ENCODE results near the gene SCN5A. TPM values are rescaled to one million over a fixed set of nuclear protein-coding genes. Genes with fewer than 3 reads are reported as not detected.

Gene SCN5A
- total RNA-seq, 3 donors from 2014 or later, result not detected

DNA sequence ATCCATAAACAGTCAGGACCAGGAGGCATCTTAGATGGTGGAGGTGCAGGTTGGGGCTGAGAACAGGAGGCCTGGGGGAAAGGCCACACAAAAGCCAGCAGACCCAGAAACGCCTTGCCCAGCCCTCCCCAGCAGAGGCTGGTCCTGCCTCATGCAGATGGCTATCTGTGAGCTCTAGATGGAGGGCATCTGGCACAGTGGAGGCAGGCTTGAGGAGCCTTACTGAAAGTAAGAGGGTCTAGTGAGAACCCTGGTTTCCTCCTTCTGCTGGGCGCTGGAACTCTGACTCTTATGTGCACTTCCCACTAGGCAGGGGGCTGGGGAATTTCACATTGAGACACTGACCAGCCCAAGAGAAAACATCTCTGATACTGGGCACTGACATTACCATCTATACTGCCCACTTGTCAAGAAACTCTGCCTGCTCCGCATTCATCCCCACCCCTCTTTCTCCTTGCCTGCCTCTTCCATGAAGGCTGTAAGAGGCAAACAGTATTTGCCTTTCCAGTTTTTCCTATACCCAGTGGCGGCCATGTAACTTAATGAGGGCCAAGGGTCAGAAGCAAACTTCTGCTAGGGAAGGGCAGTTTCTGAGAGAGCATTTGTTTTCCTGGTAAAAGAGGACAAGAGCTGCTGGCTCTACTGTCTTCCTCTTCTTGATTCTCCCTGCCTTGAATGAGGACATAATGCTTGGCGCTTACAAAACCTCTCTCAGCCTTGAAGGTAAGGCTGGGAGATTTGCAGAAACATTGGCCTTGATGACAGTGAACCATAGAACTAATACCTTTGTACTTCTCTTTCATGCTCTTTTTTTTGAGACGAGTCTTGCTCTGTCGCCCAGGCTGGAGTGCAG, 4.4 kb upstream of the SCN5A start:
- DNase-seq (no peak), ATAC-seq (no peak)
- Mint-ChIP-seq H3K36me3 (ENCODE audit: insufficient read depth) (no peaks in the 10 kb centered on the region), H3K4me3 (no peak overlapping the region), H3K27me3 (ENCODE audit: low read depth) (peaks cover 26% of the 10 kb centered on the region), H3K4me1 (ENCODE audit: low read depth) (peaks cover 5% of the 10 kb centered on the region), H3K9me3 (no peaks in the 10 kb centered on the region)

DNA sequence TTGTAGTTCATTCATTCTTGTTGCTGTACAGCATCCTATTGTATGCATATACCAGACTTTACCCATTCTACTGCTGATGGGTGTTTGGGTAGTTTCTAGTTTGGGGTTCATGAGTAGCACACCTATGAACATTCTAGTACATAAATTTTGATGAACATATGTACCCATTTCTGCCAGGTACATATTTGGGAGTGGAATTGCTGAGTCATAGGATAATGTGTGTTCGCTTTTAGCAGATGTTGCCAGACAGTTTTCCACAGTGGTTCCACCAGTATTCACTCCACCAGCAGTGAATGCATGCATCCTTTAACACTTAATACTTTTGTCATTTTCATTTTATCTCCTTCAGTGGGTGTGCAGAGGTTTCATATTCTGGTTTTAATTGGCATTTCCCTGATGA, 3.4 kb upstream of the SCN5A start:
- Mint-ChIP-seq H3K4me1 (ENCODE audit: low read depth) (peaks cover 10% of the 10 kb centered on the region), H3K27me3 (ENCODE audit: low read depth) (peaks cover 21% of the 10 kb centered on the region), H3K4me3 (no peak overlapping the region), H3K9me3 (no peaks in the 10 kb centered on the region), H3K36me3 (ENCODE audit: insufficient read depth) (no peaks in the 10 kb centered on the region)
- ATAC-seq (no peak), DNase-seq (no peak)

DNA sequence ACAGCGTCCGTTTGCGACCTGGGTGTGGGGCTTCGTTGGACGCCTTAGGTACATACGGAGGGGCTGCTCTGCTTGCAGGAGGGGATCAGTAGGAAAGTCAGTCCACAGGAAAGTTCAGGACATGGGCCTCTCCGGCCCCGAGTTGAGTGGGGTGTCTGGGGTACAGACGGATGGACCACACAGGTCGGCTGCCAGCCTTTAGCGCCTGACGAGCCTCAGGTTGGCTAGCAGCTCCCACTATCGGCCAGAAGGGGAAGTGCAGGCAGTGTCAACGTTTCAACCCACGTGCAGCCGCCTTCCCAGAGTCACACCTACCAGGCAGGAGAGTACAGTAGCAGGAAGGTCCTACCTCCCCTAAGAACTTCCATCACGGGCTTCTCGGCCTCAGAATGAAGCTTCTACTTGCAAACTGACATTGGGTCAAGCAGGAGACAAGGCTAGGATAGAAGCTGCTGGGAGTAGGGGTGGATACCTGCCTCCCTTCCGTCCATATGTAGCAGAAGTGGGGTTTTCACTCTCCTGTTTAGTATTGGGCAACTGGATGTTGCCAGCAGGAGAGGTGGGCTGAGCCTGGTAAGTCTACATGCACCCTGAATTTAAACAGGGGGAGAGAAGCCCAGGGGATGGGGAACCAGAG, 1.8 kb upstream of the SCN5A start:
- ATAC-seq (peak; percentile 46 to 57), DNase-seq (peak; percentile 66)
- no peak overlapping the region for H3K4me3 Mint-ChIP-seq
- H3K27me3 Mint-ChIP-seq (ENCODE audit: low read depth), result peaks cover 11% of the 10 kb centered on the region
- no peaks in the 10 kb centered on the region for H3K9me3 Mint-ChIP-seq
- H3K36me3 Mint-ChIP-seq (ENCODE audit: insufficient read depth), result no peaks in the 10 kb centered on the region
- H3K4me1 Mint-ChIP-seq (ENCODE audit: low read depth), result peaks cover 10% of the 10 kb centered on the region

DNA sequence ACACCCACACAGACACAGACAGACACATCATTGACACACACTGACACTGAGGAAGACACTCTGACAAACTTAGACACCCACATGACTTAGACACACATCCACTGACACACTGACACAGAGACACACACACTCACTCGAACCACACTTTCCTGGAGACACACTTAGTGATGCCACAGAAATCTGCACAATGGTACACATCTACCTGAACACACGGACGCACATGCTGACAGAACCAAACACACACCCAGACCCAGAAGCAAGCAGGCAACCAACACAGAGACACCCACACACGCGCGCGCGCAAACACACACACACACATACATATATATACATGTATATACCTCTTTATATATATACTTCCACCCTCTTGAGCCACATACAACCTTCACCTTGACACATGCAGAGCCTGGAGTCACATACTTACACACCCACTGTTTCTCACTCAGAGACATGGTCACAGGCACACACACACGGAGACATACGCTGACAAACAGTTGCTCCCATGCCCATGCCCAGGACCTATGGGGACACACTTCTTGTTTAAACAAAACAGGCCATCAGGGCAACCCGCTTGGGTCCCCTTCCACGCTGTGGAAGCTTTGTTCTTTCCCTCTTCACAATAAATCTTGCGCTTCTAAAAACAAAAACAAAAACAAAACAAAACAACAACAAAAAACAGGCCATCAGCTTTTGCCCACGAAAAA, 913 bp upstream of the SCN5A start:
- Mint-ChIP-seq H3K36me3 (ENCODE audit: insufficient read depth) (no peaks in the 10 kb centered on the region), H3K27me3 (ENCODE audit: low read depth) (peaks cover 9% of the 10 kb centered on the region), H3K9me3 (no peaks in the 10 kb centered on the region), H3K4me1 (ENCODE audit: low read depth) (peaks cover 7% of the 10 kb centered on the region), H3K4me3 (no peak overlapping the region)
- no peak for ATAC-seq
- no peak for DNase-seq

DNA sequence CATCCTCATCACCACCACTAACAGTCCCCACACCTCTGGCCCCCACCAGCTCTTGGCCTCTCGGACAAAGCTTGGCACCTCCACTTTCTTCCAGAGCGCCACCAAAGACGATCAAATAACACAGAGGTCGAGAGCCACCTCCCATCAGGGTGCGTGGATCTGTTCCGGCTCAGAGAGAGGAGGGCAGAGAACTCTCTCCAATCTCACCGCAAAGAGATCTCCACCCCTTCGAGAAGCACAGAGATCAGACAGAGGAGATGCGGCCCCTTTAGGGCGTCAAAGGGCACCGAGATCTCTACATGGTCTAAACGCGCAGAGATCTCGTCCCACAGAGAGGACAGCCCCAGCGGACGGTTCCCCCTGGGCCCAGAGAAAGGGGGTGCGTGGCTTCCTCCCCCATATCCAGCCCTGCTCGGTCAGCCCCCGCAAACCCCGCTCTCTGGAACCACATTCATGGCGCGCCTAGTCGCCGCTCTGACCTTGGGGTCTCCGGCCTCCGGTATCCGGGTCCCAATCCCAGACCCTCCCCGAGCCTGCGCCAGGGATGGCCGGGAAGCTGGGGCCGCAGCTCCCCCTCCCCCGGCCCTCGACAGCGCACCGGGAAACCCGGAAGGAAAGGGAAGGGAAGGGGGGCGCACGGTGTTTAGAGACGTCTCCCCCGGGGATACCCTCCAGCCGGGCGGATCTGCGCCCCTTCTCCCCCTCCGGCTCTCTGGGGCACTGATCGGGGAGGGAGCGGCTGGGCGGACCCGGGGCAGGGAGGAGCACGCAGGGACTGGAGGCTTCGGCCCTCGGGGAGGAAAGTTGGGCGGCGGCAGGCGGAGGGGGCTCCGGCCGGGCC, 608 bp downstream of the SCN5A start:
- Mint-ChIP-seq H3K4me3 (peak overlapping the region; percentile 65), H3K9me3 (no peaks in the 10 kb centered on the region), H3K36me3 (ENCODE audit: insufficient read depth) (no peaks in the 10 kb centered on the region), H3K4me1 (ENCODE audit: low read depth) (peaks cover 7% of the 10 kb centered on the region), H3K27me3 (ENCODE audit: low read depth) (peaks cover 19% of the 10 kb centered on the region)
- ATAC-seq (peak; percentile 10 to 15), DNase-seq (no peak)

DNA sequence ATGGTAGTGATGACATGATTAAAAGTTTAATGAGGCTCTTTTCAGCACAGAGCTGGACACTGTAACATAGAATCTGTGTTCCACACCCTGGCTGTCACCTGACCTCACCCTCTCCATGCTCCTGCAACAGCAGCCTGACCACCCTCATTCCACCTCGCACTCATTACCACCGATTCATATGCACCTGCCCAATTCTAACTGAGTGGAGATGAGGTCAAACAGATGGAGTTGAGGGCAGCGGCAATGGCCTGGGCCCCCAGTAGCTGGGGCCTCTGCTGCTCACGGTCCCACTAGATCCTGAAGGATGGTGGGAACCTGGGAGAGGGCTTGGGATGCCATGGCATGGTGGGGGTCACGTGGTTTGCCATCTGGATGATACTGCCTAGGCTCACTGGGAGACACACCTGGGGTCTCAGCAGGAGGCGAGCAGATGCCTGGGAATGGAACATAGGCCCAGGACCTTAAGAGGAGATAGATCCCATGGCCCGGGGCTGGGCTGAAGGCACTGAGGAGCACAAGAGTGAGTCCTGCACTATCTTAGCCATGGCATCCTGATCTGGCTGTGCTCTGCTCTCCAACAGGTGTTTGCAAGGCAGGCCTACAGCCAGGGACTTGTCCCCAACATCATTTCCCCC, 1.3 kb downstream of the SCN5A start:
- Mint-ChIP-seq H3K27me3 (ENCODE audit: low read depth) (peaks cover 19% of the 10 kb centered on the region), H3K9me3 (no peaks in the 10 kb centered on the region), H3K36me3 (ENCODE audit: insufficient read depth) (no peaks in the 10 kb centered on the region), H3K4me1 (ENCODE audit: low read depth) (peaks cover 7% of the 10 kb centered on the region), H3K4me3 (peak overlapping the region; percentile 65)
- DNase-seq (no peak), ATAC-seq (no peak)

DNA sequence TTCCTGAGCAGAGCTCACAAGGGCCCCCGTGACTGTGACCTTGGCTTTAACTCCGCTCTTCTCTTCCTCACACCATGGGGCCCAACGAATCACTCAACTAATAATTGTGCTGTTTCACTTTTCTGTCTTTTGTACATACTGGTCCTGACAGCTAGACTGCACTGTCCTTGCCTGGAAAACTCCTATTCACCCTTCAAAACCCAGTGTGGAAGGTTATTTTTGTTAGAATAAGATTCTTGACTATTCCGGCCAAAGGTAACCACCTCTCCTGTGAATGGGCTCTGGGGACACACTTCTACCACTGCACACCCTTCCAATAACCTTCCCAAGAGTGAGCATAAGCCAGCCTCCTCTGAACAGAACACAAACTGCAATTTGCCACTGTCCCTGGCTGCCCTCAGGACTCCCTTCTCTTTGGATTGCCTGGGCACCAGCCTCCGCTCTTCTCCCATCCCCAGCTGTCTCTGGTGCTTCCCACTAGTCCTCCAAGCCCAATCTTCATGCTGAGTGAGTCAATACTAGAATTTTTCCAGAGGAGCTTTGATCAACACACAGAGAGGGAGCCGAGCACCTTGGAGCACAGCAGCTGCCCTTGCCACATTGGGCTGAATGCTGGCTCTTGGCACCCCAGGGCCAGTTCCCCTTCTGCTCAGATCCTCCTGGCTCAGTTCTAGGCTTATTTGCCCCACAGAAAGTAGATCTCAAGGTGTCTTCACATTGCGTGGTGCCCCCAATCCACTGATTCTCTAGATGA, 2.1 kb downstream of the SCN5A start:
- Mint-ChIP-seq H3K9me3 (no peaks in the 10 kb centered on the region), H3K4me1 (ENCODE audit: low read depth) (peaks cover 7% of the 10 kb centered on the region), H3K4me3 (no peak overlapping the region), H3K36me3 (ENCODE audit: insufficient read depth) (no peaks in the 10 kb centered on the region), H3K27me3 (ENCODE audit: low read depth) (peaks cover 18% of the 10 kb centered on the region)
- ATAC-seq, result no peak
- no peak for DNase-seq

DNA sequence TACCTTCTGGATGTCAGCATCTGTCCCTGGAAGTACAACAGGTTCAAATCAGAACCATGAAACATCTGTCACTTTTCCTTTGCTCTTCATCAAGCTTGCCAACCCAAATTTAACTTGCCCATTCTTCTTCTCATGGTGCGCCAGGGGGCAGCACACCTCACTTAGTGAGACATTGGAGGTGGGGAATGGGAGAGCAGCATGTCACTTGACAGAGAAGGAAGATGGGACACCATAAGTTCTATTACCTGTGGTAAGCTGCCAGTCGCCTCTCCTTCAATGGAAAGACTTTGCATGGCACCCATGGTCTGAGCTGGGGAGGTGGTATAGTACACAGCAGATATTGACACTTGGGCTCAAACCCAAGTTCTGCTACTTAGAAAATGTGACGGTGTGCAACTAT, 2.9 kb downstream of the SCN5A start:
- peaks cover 17% of the 10 kb centered on the region for H3K27me3 Mint-ChIP-seq (ENCODE audit: low read depth)
- H3K9me3 Mint-ChIP-seq, result no peaks in the 10 kb centered on the region
- H3K36me3 Mint-ChIP-seq (ENCODE audit: insufficient read depth), result no peaks in the 10 kb centered on the region
- H3K4me3 Mint-ChIP-seq, result no peak overlapping the region
- DNase-seq (no peak), ATAC-seq (no peak)
- H3K4me1 Mint-ChIP-seq (ENCODE audit: low read depth), result peaks cover 7% of the 10 kb centered on the region

DNA sequence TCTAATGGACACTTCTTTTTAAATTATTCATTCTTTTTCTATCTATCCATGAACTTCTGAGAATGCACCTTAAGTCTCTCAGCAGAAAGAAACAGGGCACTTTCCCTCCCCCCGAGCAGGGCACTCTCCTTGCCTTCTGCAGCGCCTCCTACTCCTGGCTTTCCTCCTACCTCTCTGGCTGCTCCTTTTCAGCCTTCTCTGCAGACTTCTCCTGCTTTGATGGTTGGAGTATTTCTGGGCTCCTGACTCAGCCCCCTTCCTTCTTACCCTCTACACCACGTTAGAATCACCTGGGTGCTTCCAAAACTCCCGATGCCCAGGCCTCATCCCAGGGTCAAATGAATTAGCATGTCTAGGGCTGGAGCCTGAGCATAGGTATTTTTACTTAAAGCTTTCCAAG, 3.4 kb downstream of the SCN5A start:
- DNase-seq (no peak), ATAC-seq (no peak)
- H3K36me3 Mint-ChIP-seq (ENCODE audit: insufficient read depth), result no peaks in the 10 kb centered on the region
- peaks cover 5% of the 10 kb centered on the region for H3K4me1 Mint-ChIP-seq (ENCODE audit: low read depth)
- no peak overlapping the region for H3K4me3 Mint-ChIP-seq
- peaks cover 15% of the 10 kb centered on the region for H3K27me3 Mint-ChIP-seq (ENCODE audit: low read depth)
- H3K9me3 Mint-ChIP-seq, result no peaks in the 10 kb centered on the region

DNA sequence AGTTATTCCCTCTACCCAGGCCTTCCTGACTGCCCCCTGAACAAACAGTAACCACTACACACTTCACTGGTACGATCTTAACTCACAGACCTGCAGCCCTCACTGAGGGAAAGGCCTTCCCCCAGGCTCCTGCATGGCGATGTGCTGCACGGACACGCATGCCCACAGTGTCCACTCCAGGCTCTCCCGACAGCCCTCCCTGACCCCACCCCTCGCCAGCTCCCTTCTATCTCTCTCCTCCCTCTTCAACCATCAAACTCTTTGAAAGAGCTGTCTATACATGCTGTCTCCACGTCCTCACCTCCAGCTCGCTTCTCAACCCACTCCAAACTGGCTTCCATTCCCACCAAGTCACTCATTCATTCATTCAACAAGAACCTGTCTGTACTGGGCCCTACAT, 3.9 kb downstream of the SCN5A start:
- H3K36me3 Mint-ChIP-seq (ENCODE audit: insufficient read depth), result no peaks in the 10 kb centered on the region
- H3K4me3 Mint-ChIP-seq, result no peak overlapping the region
- ATAC-seq, result no peak
- no peaks in the 10 kb centered on the region for H3K9me3 Mint-ChIP-seq
- H3K27me3 Mint-ChIP-seq (ENCODE audit: low read depth), result peaks cover 14% of the 10 kb centered on the region
- no peak for DNase-seq
- peaks cover 4% of the 10 kb centered on the region for H3K4me1 Mint-ChIP-seq (ENCODE audit: low read depth)

DNA sequence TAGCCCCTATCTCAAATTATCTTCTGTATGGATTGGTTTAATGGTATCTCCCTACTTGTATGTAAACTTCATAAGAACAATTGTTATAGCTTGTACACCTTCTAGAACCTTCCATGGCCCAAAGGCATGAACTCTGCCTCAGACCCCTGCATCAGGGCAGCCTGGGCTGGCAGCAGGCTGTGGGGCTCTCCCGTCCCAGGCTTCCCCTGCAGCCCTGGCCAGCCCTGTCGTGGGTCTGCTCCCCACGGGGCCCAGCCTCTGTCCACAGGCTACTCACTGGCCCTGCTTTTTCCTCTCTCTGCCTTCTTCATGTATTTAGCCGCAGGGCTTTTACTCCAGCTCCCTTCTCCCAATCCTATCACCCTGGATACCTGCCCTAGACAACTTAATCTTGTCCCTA, 4.4 kb downstream of the SCN5A start:
- H3K4me3 Mint-ChIP-seq, result no peak overlapping the region
- H3K36me3 Mint-ChIP-seq (ENCODE audit: insufficient read depth), result no peaks in the 10 kb centered on the region
- DNase-seq (no peak), ATAC-seq (no peak)
- no peaks in the 10 kb centered on the region for H3K9me3 Mint-ChIP-seq
- peaks cover 4% of the 10 kb centered on the region for H3K4me1 Mint-ChIP-seq (ENCODE audit: low read depth)
- H3K27me3 Mint-ChIP-seq (ENCODE audit: low read depth), result peaks cover 14% of the 10 kb centered on the region

DNA sequence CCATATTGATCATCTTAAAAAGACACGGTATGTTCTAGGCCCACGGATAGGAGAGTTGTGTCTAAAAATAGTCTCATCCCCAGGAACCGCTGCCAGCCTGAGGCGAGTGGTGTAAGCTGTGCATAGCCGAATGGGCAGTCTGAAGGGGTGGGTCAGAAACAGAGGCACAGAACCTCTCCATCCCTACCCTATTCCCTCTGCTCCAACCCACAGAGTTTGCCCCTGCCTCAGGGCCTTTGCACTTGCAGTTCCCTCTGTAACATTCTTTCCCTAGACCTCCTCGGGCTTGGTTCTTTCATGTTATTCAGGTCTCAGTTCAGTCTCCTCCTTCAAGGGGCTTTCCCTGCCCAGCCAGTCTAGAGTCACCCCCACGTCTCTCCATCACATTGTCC, 4.8 kb downstream of the SCN5A start:
- ATAC-seq (no peak), DNase-seq (no peak)
- Mint-ChIP-seq H3K9me3 (no peaks in the 10 kb centered on the region), H3K4me3 (no peak overlapping the region), H3K4me1 (ENCODE audit: low read depth) (peaks cover 4% of the 10 kb centered on the region), H3K27me3 (ENCODE audit: low read depth) (peaks cover 14% of the 10 kb centered on the region), H3K36me3 (ENCODE audit: insufficient read depth) (no peaks in the 10 kb centered on the region)

DNA sequence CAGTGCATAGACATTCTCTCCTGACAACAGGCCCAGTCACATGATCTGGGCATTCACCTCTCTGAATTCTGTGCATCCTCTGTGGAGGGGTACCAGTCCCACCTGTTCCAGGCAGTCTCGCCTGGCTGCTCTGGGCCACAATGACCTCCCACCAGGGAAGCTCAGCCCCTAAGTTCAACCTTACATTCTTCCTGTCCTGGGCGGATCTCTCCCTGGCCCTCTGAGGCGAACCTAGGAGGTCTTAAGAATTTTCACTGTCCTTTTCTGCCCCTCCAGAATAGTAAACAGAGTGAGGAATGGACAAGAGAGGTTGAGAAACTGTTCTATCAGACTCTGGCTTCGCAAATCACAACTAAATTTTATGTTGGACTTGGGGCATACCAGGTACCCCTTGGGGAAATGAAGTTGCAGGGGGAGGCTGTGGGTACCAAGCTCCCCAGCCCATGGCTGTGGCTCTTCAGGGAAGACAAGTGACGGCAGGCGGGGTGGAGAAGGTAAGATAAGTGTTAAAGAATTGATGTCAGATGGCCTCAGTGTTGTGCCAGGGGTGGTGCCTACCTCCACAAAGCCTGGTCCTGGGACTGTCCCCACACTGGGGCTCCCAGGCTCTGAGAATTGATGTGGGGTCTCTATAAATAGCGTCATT, 5.3 kb downstream of the SCN5A start:
- no peak for DNase-seq

More for the DNA sequence above, 5.3 kb downstream of the SCN5A start:
- Mint-ChIP-seq H3K4me1 (ENCODE audit: low read depth) (peaks cover 4% of the 10 kb centered on the region), H3K27me3 (ENCODE audit: low read depth) (peaks cover 14% of the 10 kb centered on the region), H3K4me3 (no peak overlapping the region), H3K36me3 (ENCODE audit: insufficient read depth) (no peaks in the 10 kb centered on the region), H3K9me3 (no peaks in the 10 kb centered on the region)
- no peak for ATAC-seq
